Activated CD8-positive, alpha-beta memory T cell treated with anti-CD3 and anti-CD28 coated beads for 1 hour (primary cell): ENCODE data around the gene C1orf226.

Experiments used
- DNase-seq, 2 donors: peaks; one replicate each; pipeline ENCODE4 v3.0.0-alpha.2; 2020; ENCODE audit warnings: low read depth in 1 of 2; ENCODE audit errors: extremely low read depth in 1 of 2

The C1orf226 gene

DNA sequence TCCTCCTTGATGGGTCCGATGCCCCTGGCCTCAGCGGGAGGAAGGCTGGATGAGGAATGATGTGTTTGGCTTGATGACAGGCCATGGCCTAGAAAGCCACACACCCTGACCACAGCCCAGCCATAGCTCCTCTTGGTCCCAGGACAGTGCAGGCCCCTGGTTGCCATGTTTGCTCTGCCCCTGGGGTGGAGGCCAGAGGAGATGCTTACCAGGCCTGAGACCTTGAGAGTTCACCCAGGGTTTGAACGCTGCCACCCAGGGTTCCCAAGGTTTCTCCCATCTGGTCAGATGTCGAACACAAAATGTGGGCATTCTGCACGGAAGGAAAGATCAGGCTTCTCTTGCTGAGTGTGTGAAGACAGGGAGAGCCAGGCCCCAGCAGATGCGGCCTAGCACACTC lies 2.6 kb downstream of the C1orf226 start:
- no peak for DNase-seq

DNA sequence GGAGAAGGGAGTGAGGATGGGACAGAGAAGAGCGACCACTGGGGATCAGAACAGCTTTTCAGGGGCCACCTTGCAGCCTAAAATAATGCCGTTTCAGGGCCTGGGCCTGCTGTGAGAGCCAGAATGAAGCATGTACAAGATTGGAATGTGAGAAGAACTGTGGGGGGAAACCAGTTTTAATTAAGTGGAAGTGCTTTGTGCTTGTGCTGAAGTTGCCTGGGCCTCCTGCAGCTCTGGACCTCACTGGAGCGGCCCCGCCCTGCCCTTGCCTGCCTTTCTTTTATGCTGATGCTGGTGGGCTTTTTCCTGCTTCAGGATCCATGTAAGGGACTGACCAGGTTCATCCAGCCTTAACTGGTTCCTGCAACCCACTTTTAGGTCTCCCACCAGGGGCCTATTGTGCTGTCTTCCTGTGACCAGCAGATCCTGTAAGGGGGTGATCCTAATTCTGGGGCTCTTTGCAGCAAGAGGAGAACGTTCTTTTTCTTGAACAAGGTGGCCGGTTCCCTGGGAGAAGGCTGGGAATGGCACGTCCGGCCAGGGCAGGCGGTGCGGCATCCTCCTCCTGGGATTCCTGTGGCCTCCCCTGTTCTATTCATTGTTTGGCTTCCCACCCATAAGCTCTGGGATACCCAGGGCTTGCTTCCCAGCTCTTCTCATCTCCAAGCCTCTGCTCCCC lies 3.2 kb downstream of the C1orf226 start:
- no peak for DNase-seq

GRCh38 chr1:162385280-162385623 lies 3.7 kb downstream of the C1orf226 start:
- no peak for DNase-seq

DNA sequence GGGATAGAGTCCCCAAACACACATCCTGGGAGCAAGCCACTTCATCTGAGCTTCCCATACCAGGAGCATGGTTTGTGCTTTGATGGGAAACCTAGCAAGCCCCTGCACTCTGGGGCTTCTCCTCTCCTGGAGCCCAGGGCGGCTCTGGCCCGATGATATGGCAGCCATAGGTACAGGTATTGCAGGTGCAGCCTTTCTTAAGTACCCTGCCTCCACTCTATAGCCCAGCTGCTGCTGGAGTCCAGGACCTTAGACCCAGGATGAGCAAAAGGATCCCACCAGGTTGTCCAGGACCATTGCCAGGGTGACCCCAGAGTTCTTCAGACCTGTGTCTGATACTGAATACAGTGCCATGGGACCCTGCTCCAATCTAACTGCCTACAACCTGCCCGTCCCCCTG lies 4.2 kb downstream of the C1orf226 start:
- no peak for DNase-seq

DNA sequence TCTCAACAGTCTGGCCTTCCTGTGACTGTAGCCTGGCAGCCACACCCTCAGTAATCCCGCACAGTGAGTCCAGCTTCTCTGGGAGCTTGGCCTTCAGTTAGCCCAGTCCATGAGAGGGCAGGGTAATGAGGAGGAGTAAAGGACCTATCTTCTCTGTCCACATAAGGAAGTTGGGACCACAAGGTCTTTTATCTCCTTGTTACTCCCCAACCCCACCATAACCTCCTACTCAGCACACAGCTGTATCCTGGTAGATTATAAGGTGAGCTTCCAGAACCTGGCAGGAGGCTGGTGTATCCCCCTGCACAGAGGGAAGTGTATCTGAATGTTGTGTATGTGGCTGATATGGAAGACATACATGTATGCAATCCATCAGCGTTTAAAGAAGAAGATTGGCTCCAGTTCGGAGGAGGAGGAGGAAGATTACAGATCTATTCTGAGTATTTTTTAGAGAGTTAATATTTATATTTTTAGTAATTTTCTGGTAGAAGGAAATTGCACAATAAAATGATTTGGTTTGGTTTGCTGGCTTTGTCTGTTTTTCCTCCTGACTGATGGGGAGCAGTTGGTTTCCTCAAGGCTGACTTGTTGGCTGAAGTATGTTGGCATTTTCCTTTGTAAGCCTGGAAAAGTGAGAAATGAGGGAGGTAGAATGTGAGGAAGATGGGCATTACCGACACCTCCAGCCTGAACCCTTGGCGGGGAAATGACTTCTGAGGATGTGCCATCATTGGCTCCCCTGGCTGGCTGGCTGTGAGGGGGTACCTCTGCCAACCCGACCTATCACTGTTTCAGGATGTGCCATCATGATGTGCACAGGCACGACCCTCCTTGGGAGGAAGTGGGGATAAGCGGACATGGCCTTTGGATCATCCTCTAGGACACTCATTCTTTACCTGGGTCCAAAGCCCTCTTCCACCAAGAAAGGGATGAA lies 5.0 kb downstream of the C1orf226 start:
- no peak for DNase-seq

- no peak for DNase-seq
These were observed 5.9 kb downstream of the C1orf226 start for GRCh38 chr1:162387226-162388082.

- DNase-seq, result no peak
These were observed 6.6 kb downstream of the C1orf226 start for GRCh38 chr1:162388083-162388594.

DNA sequence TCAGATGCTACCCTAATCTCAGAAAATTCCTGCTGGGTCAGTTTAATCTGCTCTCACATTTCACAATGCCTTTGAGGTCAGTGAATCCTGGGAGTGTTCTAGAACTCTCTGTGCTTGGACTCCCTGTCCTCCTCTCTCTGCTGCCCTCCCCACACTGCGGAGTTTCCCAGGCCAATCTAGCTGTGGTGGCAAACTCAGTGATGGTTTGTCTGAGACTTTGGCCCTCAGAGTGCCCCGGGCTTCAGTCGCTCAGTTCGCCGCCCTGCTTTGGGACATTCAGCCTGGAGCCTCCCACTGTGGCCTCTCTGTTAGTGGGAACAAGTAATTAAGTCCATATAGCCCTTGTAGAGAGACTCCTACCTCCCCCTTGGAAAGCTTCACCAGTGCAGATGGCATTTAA lies 7.1 kb downstream of the C1orf226 start:
- DNase-seq, result no peak

DNA sequence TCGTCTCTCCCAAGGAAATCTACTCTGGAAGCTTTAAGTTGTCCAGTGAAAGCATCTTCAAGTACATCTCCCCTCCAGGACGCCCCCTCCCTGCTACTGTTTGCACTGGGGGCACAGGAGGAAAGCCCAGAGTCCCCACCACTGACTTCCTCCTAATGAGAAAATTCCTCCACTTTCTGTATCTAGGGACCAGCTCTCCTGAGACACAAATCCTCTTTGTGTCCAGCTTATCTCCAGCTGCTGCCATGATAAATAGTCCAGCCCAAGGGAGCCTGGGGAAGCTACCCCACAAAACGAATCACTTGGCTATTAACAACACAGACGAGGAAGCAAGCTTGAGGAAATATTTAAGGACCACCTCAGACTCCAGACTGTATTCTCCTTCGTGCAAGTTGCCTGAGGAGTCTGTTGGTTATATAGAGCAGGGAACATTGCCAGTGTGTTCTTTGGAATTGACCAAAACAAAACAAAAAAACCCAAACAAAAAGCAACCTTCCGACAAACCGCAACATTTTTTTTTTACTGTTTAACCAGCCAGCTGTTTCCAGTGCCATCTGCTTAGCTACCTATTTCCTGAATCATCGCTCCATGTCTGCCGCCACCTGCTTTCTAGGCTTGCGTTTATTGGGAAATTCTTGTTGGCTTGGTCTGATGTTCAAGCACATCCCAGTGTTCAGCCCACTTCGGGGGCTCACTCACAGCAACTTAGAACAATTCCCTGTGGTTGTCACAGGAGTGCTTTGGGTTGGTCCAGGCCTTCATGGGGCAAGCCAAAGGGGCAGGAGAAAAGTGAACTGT lies 7.7 kb downstream of the C1orf226 start:
- no peak for DNase-seq

DNA sequence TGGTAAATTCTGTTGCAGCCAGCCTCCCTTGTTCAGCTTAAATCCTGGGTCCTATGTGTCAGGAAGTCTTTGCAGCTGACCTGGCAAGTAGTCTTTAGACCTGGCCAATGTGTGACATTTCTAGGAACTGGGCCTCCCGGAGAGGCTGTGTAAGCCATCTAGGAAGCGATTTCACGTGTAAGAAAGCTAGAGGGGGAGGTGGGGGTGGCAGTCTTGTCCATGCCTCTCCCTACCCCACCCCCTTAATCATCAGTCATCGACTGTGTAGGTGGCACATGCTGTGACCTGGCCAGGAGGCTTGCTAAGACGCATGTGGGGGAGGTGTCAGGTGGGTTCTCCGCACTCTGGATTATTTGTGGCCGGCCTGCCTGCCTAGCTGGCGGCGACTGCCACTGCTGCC lies 8.4 kb downstream of the C1orf226 start:
- no peak for DNase-seq

GRCh38 chr1:162390396-162391185 lies 9.1 kb downstream of the C1orf226 start:
- no peak for DNase-seq

- DNase-seq, result no peak
These were observed 10.4 kb downstream of the C1orf226 start for GRCh38 chr1:162391790-162392563.

DNA sequence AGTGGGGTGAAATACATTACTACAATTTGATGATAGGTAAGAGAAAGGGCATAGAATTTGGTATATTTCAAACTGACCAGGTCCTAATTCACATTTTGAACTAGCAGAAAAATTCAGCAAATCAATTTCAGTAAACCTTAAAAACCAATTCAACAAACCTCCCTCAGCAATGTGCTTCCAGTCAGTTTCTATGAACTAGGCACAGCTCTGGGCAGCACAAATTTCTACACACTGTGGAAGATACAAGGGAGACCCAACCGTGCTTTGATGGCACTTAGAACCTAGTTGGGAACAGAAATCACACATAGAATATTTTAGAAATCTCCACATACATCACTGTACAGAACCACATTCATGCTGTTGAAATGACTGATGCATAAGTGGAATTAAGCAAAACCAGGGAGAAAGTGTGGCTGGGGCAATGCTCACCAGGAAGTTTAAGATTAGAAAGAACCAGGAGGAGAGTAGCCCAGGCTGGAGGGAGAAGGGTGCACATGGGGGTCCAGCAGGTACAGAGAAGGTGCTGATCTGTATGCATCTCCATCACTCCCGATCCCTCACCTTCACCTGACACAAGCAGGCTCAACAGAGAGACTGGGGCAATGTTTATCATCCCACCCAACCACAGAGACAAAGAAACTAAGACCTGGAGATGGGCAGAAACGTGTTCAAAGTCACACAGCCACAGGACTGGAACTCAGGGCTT lies 14.8 kb downstream of the C1orf226 start:
- DNase-seq, result no peak

- DNase-seq, result no peak
These were observed 15.5 kb downstream of the C1orf226 start for GRCh38 chr1:162397039-162397448.

GRCh38 chr1:162397943-162398560 lies 16.5 kb downstream of the C1orf226 start:
- no peak for DNase-seq

GRCh38 chr1:162398999-162399580 lies 17.6 kb downstream of the C1orf226 start:
- no peak for DNase-seq

GRCh38 chr1:162400790-162401355 lies 19.3 kb downstream of the C1orf226 start:
- DNase-seq, result no peak
